ENCODE results near the gene ASB3.

The ASB3 gene

GRCh38 chr2:53631313-53632125, 155.2 kb downstream of the ASB3 start:
- Histone ChIP-seq H3K9me3 (ENCODE audit: low read length) (no peaks in the 10 kb centered on the region), H3K4me1 (ENCODE audit: insufficient read depth, low read length, severe bottlenecking) (no peaks in the 10 kb centered on the region), H4K20me1 (ENCODE audit: insufficient read depth, low read length) (no peaks in the 10 kb centered on the region), H3K36me3 (ENCODE audit: insufficient read depth, low read length) (no peaks in the 10 kb centered on the region), H3K27me3 (ENCODE audit: insufficient read depth, low read length) (no peaks in the 10 kb centered on the region), H3K4me3 (ENCODE audit: low read depth, low read length, poor library complexity, severe bottlenecking) (no peak overlapping the region), H3K79me2 (ENCODE audit: insufficient read depth, low read length) (no peaks in the 10 kb centered on the region), H3K4me2 (ENCODE audit: low read length) (no peak overlapping the region), H3K27ac (ENCODE audit: low read depth, low read length, poor library complexity, severe bottlenecking) (no peak overlapping the region), H3K9ac (ENCODE audit: low read length) (no peak overlapping the region), H3F3A (ENCODE audit: insufficient read depth, low read length) (no peaks in the 10 kb centered on the region), H3K9me2 (ENCODE audit: low read depth, low read length) (no peaks in the 10 kb centered on the region), H2AFZ (ENCODE audit: low read length) (no peak overlapping the region)
- TF ChIP-seq, protein P1, sequence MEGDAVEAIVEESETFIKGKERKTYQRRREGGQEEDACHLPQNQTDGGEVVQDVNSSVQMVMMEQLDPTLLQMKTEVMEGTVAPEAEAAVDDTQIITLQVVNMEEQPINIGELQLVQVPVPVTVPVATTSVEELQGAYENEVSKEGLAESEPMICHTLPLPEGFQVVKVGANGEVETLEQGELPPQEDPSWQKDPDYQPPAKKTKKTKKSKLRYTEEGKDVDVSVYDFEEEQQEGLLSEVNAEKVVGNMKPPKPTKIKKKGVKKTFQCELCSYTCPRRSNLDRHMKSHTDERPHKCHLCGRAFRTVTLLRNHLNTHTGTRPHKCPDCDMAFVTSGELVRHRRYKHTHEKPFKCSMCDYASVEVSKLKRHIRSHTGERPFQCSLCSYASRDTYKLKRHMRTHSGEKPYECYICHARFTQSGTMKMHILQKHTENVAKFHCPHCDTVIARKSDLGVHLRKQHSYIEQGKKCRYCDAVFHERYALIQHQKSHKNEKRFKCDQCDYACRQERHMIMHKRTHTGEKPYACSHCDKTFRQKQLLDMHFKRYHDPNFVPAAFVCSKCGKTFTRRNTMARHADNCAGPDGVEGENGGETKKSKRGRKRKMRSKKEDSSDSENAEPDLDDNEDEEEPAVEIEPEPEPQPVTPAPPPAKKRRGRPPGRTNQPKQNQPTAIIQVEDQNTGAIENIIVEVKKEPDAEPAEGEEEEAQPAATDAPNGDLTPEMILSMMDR (IDR thresholded peaks at IDR 0.05; ENCODE audit: low read length): no peak
- TF ChIP-seq EZH2 (IDR thresholded peaks at IDR 0.05; ENCODE audit: borderline replicate concordance, low read length): no peak

- H2AFZ ChIP-seq (ENCODE audit: low read length): no peak overlapping the region
- no peaks in the 10 kb centered on the region for H3K36me3 ChIP-seq (ENCODE audit: insufficient read depth, low read length)
- H3K9ac ChIP-seq (ENCODE audit: low read length): no peak overlapping the region
- H3K27ac ChIP-seq (ENCODE audit: low read depth, low read length, poor library complexity, severe bottlenecking): no peak overlapping the region
- no peaks in the 10 kb centered on the region for H3K27me3 ChIP-seq (ENCODE audit: insufficient read depth, low read length)
- no peak overlapping the region for H3K4me3 ChIP-seq (ENCODE audit: low read depth, low read length, poor library complexity, severe bottlenecking)
- no peak overlapping the region for H3K4me2 ChIP-seq (ENCODE audit: low read length)
- H4K20me1 ChIP-seq (ENCODE audit: insufficient read depth, low read length): no peaks in the 10 kb centered on the region
- H3K4me1 ChIP-seq (ENCODE audit: insufficient read depth, low read length, severe bottlenecking): no peaks in the 10 kb centered on the region
- TF ChIP-seq, protein P1 (IDR thresholded peaks at IDR 0.05; ENCODE audit: low read length): no peak
- no peak for TF ChIP-seq EZH2 (IDR thresholded peaks at IDR 0.05; ENCODE audit: borderline replicate concordance, low read length)
- H3K9me2 ChIP-seq (ENCODE audit: low read depth, low read length): no peaks in the 10 kb centered on the region
- H3K9me3 ChIP-seq (ENCODE audit: low read length): no peaks in the 10 kb centered on the region
- H3F3A ChIP-seq (ENCODE audit: insufficient read depth, low read length): no peaks in the 10 kb centered on the region
- H3K79me2 ChIP-seq (ENCODE audit: insufficient read depth, low read length): no peaks in the 10 kb centered on the region
These were observed 156.6 kb downstream of the ASB3 start for GRCh38 chr2:53630026-53630606.

DNA sequence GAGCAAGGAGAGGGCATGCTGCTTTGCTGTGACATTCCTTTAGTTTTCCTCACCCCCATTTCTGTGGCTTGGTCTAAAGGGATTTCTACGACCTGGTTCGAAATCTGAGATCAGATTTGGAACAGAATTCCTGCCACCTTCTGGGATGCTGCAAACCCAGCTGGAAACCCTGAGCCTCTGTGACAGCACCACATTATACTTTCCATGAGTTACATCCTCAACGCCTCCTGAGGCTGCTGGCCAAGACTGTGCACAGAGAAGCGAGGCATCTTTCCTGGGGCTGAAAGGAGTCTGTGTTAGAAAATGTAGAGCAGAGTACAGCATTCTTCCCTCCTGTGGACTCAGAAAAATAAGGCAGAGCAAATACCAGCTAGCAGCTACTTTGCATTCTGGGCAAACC, 157.3 kb downstream of the ASB3 start:
- H3K27ac ChIP-seq (ENCODE audit: low read depth, low read length, poor library complexity, severe bottlenecking): no peak overlapping the region
- no peak for TF ChIP-seq EZH2 (IDR thresholded peaks at IDR 0.05; ENCODE audit: borderline replicate concordance, low read length)
- TF ChIP-seq, protein P1 (IDR thresholded peaks at IDR 0.05; ENCODE audit: low read length): no peak
- H3K9ac ChIP-seq (ENCODE audit: low read length): no peak overlapping the region
- H3F3A ChIP-seq (ENCODE audit: insufficient read depth, low read length): no peaks in the 10 kb centered on the region
- H3K27me3 ChIP-seq (ENCODE audit: insufficient read depth, low read length): no peaks in the 10 kb centered on the region
- H4K20me1 ChIP-seq (ENCODE audit: insufficient read depth, low read length): no peaks in the 10 kb centered on the region
- no peak overlapping the region for H3K4me2 ChIP-seq (ENCODE audit: low read length)
- no peak overlapping the region for H3K4me3 ChIP-seq (ENCODE audit: low read depth, low read length, poor library complexity, severe bottlenecking)
- no peaks in the 10 kb centered on the region for H3K9me2 ChIP-seq (ENCODE audit: low read depth, low read length)
- no peak overlapping the region for H2AFZ ChIP-seq (ENCODE audit: low read length)
- no peaks in the 10 kb centered on the region for H3K36me3 ChIP-seq (ENCODE audit: insufficient read depth, low read length)
- H3K9me3 ChIP-seq (ENCODE audit: low read length): no peaks in the 10 kb centered on the region
- no peaks in the 10 kb centered on the region for H3K79me2 ChIP-seq (ENCODE audit: insufficient read depth, low read length)
- no peaks in the 10 kb centered on the region for H3K4me1 ChIP-seq (ENCODE audit: insufficient read depth, low read length, severe bottlenecking)
